ENCODE data around the gene HCAR1.
"Not testable (repeated sequence)": the region's sequence is repeated elsewhere in the genome, so short reads cannot be mapped to it uniquely, and the experiment has no call there.

DNA sequence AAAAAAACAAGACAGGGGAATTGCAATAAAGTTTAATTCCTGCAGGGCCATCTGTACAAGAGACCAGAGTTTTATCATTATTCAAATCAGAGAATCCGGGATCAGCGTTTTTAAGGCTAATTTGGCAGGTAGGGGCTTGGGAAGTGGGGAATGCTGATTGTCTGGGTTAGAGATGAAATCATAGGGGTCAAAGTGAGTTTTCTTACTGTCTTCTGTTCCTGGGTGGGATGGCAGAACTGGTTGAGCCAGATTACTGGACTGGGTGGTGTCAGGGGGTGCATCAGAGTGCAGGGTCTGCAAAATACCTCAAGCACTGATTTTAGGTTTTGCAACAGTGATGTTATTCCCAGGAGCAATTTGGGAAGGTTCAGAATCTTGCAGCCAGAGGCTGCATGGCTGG, 20.3 kb downstream of the HCAR1 start:
- TF ChIP-seq CTCF (conservative IDR thresholded peaks at IDR 0.05 in 1 of 2, IDR thresholded peaks at IDR 0.05 in 1 of 2; ENCODE audit: low read depth in 1 of 2, low read length in 2 of 2); EZH2 (IDR thresholded peaks at IDR 0.05; ENCODE audit: low read length, missing control alignments): not testable (repeated sequence)

All from fibroblast of lung (primary cell).